ENCODE measurements around the gene UBE2E3. TPM values are rescaled to one million over a fixed set of nuclear protein-coding genes. Genes with fewer than 3 reads are reported as not detected.

The UBE2E3 gene
- total and polyA plus RNA-seq, 2 of the 4 experiments (the other 2 are of a cell fraction) = 106 to 114 TPM

DNA sequence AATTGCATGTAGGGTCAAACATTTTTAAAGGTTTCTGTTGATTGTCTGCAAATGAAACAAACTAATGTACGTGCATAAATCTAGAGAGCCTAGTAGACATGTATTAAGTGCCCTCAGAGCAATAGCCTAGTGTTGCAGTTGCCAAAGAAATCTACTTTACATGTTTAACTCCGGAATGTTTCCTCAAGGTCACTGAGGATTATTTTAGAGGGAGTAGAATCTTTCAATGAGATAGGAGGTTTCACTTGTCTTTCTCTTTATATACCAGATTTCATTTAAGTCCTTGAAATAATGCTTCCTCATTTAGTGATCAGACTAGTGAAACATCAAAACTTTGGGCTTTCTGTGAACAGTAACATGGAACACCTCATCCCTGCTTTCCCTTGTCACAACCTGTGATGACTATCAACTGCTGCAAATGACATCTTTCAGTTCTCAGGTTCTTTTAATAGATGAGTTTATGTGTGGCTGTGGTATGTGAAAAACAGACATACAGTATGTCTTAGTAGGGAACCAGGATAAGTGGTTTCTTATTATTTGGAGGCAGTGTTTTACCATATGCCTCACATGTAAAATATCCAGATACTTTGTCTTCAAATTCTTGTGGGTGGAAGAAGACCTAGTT, 5.5 kb downstream of the UBE2E3 start (continued):
- TF ChIP-seq SMC3 (IDR thresholded peaks at IDR 0.05; ENCODE audit: low read depth, low read length) = no peak

DNA sequence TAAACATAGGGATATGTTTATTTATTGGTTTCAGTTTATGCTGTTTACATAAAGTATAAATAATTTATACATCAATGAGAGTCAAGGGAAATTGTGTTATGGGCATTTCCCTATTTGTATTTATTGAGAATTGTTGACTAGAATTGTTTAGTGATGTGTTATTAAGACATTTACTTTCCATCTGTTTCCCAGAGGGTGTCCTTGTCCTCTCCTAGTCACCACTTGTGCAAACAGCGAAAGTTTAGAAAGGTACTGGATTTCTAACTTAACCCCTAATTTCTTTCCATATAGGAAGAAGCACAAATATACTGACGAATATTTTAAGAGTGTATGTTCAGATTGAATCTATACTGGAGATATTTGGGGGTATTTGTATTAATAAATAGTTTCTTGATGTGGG, 6.7 kb downstream of the UBE2E3 start:
- dilution Hi-C loops (cut with HindIII; ENCODE audit: low sequenced_read_pairs, unreplicated experiment) = no loop called here
- intact Hi-C loops (cut with micrococcal nuclease) = no loop called here

More for the DNA sequence above, 6.7 kb downstream of the UBE2E3 start:
- no peak overlapping the region for H2BK5ac ChIP-seq (ENCODE audit: low read depth, low read length, poor library complexity, severe bottlenecking)
- H3K4me2 ChIP-seq (ENCODE audit: low read depth, low read length) = no peak overlapping the region
- POLR2A ChIA-PET (ENCODE audit: unreplicated experiment) = no interaction called here
- no peak overlapping the region for H2BK20ac ChIP-seq (ENCODE audit: low read depth, low read length)
- H3K9ac ChIP-seq (ENCODE audit: low read depth, low read length) = no peak overlapping the region
- peaks cover 8 to 47% of the 10 kb centered on the region in 2 experiments for H3K79me1 ChIP-seq (ENCODE audit: low read depth in 1 of 2, low read length in 2 of 2)
- no peak overlapping the region for H3K18ac ChIP-seq (ENCODE audit: low read depth, low read length)
- H2AFZ ChIP-seq (replicated peaks; ENCODE audit: low read length, poor library complexity) = no peak overlapping the region
- no peaks in the 10 kb centered on the region for H3K27me3 ChIP-seq (ENCODE audit: control insufficient read depth, insufficient read depth, low read length)
- no peak overlapping the region for H2BK120ac ChIP-seq (ENCODE audit: low read depth, low read length)
- no peak overlapping the region for H3K4ac ChIP-seq (ENCODE audit: low read depth, low read length)
- H3K56ac ChIP-seq (ENCODE audit: extremely low read depth, insufficient read depth, low read length) = no peak overlapping the region
- CTCF ChIA-PET = no interaction called here
- in situ Hi-C loops (cut with MboI; ENCODE audit: low sequenced_read_pairs) = loop anchor here (10.0 kb wide), 1 partner anchor 862 kb away; no protein-coding TSS in a partner anchor
- no peak overlapping the region for H3K14ac ChIP-seq (replicated peaks; ENCODE audit: low read depth, low read length)
- H3K4me1 ChIP-seq (ENCODE audit: control insufficient read depth, insufficient read depth, low read length) = 0 out of 2 replicates have a peak, but pooled peaks cover 2% of the 10 kb centered on the region
- H3K27ac ChIP-seq (ENCODE audit: insufficient read depth, low read length) = no peak overlapping the region
- H4K20me1 ChIP-seq (ENCODE audit: insufficient read depth, low read length) = peaks cover 11% of the 10 kb centered on the region
- ATAC-seq (ENCODE audit: low read depth) (no peak), DNase-seq (no peak)
- no TSS peak for BruUV-seq (replicated peaks)
- H2AK5ac ChIP-seq (ENCODE audit: low read depth, low read length) = no peak overlapping the region
- no peak for TF ChIP-seq NFE2L2 (IDR thresholded peaks at IDR 0.05; ENCODE audit: low read depth, low read length)
- TF ChIP-seq MAFK (IDR thresholded peaks at IDR 0.05; ENCODE audit: low read depth, low read length) = no peak
- TF ChIP-seq BHLHE40 (IDR thresholded peaks at IDR 0.05; ENCODE audit: low read depth, low read length) = no peak
- no peak for TF ChIP-seq CEBPB (IDR thresholded peaks at IDR 0.05; ENCODE audit: low read depth, low read length)
- no peak for TF ChIP-seq RAD21 (IDR thresholded peaks at IDR 0.05; ENCODE audit: low read length)
- no peak for TF ChIP-seq MAZ (IDR thresholded peaks at IDR 0.05; ENCODE audit: borderline replicate concordance, low read depth, low read length)
- TF ChIP-seq POLR2A (IDR thresholded peaks at IDR 0.05; ENCODE audit: low read depth, low read length) = no peak
- TF ChIP-seq FOS (IDR thresholded peaks at IDR 0.05; ENCODE audit: low read depth, low read length) = no peak
- TF ChIP-seq, protein P1, sequence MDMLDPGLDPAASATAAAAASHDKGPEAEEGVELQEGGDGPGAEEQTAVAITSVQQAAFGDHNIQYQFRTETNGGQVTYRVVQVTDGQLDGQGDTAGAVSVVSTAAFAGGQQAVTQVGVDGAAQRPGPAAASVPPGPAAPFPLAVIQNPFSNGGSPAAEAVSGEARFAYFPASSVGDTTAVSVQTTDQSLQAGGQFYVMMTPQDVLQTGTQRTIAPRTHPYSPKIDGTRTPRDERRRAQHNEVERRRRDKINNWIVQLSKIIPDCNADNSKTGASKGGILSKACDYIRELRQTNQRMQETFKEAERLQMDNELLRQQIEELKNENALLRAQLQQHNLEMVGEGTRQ (IDR thresholded peaks at IDR 0.05; ENCODE audit: low read depth, low read length) = no peak
- TF ChIP-seq RFX5 (IDR thresholded peaks at IDR 0.05; ENCODE audit: low read depth, low read length) = no peak
- TF ChIP-seq SMC3 (IDR thresholded peaks at IDR 0.05; ENCODE audit: low read depth, low read length) = no peak
- no peak for TF ChIP-seq CHD1 (IDR thresholded peaks at IDR 0.05; ENCODE audit: low read depth, low read length)
- TF ChIP-seq RCOR1 (IDR thresholded peaks at IDR 0.05; ENCODE audit: insufficient replicate concordance, low read length) = no peak
- TF ChIP-seq, protein P2, sequence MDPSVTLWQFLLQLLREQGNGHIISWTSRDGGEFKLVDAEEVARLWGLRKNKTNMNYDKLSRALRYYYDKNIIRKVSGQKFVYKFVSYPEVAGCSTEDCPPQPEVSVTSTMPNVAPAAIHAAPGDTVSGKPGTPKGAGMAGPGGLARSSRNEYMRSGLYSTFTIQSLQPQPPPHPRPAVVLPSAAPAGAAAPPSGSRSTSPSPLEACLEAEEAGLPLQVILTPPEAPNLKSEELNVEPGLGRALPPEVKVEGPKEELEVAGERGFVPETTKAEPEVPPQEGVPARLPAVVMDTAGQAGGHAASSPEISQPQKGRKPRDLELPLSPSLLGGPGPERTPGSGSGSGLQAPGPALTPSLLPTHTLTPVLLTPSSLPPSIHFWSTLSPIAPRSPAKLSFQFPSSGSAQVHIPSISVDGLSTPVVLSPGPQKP (IDR thresholded peaks at IDR 0.05; ENCODE audit: borderline replicate concordance, low read depth, low read length) = no peak
- TF ChIP-seq MXI1 (IDR thresholded peaks at IDR 0.05; ENCODE audit: borderline replicate concordance, low read depth, low read length) = no peak
- H2BK15ac ChIP-seq (ENCODE audit: low read depth, low read length) = no peak overlapping the region
- H3K36me3 ChIP-seq (ENCODE audit: control insufficient read depth, insufficient read depth, low read length) = peaks cover 1% of the 10 kb centered on the region; the same call in 1 of the 2 replicates
- no peak overlapping the region for H3K4me3 ChIP-seq (ENCODE audit: insufficient read depth, low read depth, low read length)
- no peaks in the 10 kb centered on the region; the same call in none of the 2 replicates for H3K9me1 ChIP-seq (ENCODE audit: insufficient read depth, low read length)
- no peak overlapping the region for H2AK9ac ChIP-seq (replicated peaks; ENCODE audit: low read depth, low read length, poor library complexity)
- no peaks in the 10 kb centered on the region for H3K9me3 ChIP-seq (ENCODE audit: control insufficient read depth, insufficient read depth, low read length)
- H4K5ac ChIP-seq (ENCODE audit: low read depth, low read length) = no peak overlapping the region
- no CpG with 5 or more reads among the region's 2 CpGs for WGBS, 2 experiments (ENCODE audit: extremely low coverage in 2 of 2, insufficient read length in 1 of 2)
- no peak overlapping the region for H3K23ac ChIP-seq (ENCODE audit: low read depth, low read length)
- H4K91ac ChIP-seq (ENCODE audit: insufficient read depth, low read depth, low read length) = no peak overlapping the region
- no peak overlapping the region for H4K8ac ChIP-seq (ENCODE audit: low read depth in 2 of 2, low read length in 2 of 2)
